HEK293 (cell line): ENCODE measurements around the gene THAP4.

Experiments used
- CTCF ChIA-PET: fragments of 350-600 bp; formaldehyde crosslinking; extraction: SDS; loops from one replicate; lab custom pipeline; 2021; ENCODE audit warnings: antibody characterized with exemption; lab: Yijun Ruan, JAX
- POLR2A ChIA-PET: fragments of 300-600 bp; formaldehyde crosslinking; extraction: SDS; loops from one replicate; lab custom pipeline; 2020; ENCODE audit warnings: antibody characterized with exemption, inconsistent platforms; lab: Yijun Ruan, JAX
- H3K27ac ChIP-seq: fragments of 200-500 bp; sonication (Bioruptor generic); 2 replicates; pipeline ENCODE4 v1.5.1; 2014; ENCODE audit warnings: low read depth, low read length, control low read depth, inconsistent platforms; ENCODE audit errors: extremely low read depth
- H3K36me3 ChIP-seq, 2 experiments: fragments of 200-500 bp in 1 of 2; sonication (Bioruptor generic) in 1 of 2; 1 replicate in 1 of 2; 2 replicates in 1 of 2; pipeline ENCODE4 v1.5.1; 2014 to 2017; ENCODE audit warnings: inconsistent platforms in 2 of 2, low read length in 2 of 2; ENCODE audit not compliant: control insufficient read depth in 2 of 2, insufficient read depth in 1 of 2
- H3K4me1 ChIP-seq: fragments of 200-500 bp; sonication (Bioruptor generic); 2 replicates; pipeline ENCODE4 v1.5.1; 2014; ENCODE audit warnings: mild to moderate bottlenecking, low read length, inconsistent platforms; ENCODE audit not compliant: control insufficient read depth, insufficient read depth
- H3K4me3 ChIP-seq: 2 replicates; pipeline ENCODE4 v1.5.1; 2011; ENCODE audit warnings: low read depth, mild to moderate bottlenecking, control low read depth, low read length, moderate library complexity
- H3K9me3 ChIP-seq: fragments of 200-500 bp; sonication (Bioruptor generic); 2 replicates; pipeline ENCODE4 v1.5.1; 2014; ENCODE audit warnings: low read depth, low read length, inconsistent platforms; ENCODE audit not compliant: control insufficient read depth, insufficient read depth
- EGR2 ChIP-seq: fragments of 450-650 bp; formaldehyde crosslinking; IDR thresholded peaks from 2 replicates; pipeline ENCODE4 v1.5.1; 2016; ENCODE audit warnings: low read depth, missing biosample characterization, missing genetic modification characterization
- GLIS1 ChIP-seq: fragments of 450-650 bp; formaldehyde crosslinking; IDR thresholded peaks from 2 replicates; pipeline ENCODE4 v1.5.1; 2016; ENCODE audit warnings: missing biosample characterization, missing genetic modification characterization
- KLF17 ChIP-seq: fragments of 450-650 bp; formaldehyde crosslinking; IDR thresholded peaks from 2 replicates; pipeline ENCODE4 v1.5.1; 2016; ENCODE audit warnings: missing biosample characterization, missing genetic modification characterization
- PATZ1 ChIP-seq: fragments of 450-650 bp; formaldehyde crosslinking; IDR thresholded peaks from 2 replicates; pipeline ENCODE4 v1.5.1; 2016; ENCODE audit warnings: missing biosample characterization, missing genetic modification characterization
- SP2 ChIP-seq: fragments of 450-650 bp; formaldehyde crosslinking; IDR thresholded peaks from 2 replicates; pipeline ENCODE4 v1.5.1; 2016; ENCODE audit warnings: missing biosample characterization, missing genetic modification characterization
- SP3 ChIP-seq: fragments of 450-650 bp; formaldehyde crosslinking; IDR thresholded peaks from 2 replicates; pipeline ENCODE4 v1.5.1; 2016; ENCODE audit warnings: missing biosample characterization, missing genetic modification characterization
- SP7 ChIP-seq: fragments of 450-650 bp; formaldehyde crosslinking; IDR thresholded peaks from 2 replicates; pipeline ENCODE4 v1.5.1; 2016; ENCODE audit warnings: missing biosample characterization, missing genetic modification characterization
- ZBTB20 ChIP-seq: fragments of 450-650 bp; formaldehyde crosslinking; IDR thresholded peaks from 2 replicates; pipeline ENCODE4 v1.5.1; 2016; ENCODE audit warnings: missing biosample characterization, missing genetic modification characterization
- ZBTB26 ChIP-seq: fragments of 450-650 bp; formaldehyde crosslinking; optimal IDR thresholded peaks from 2 replicates; pipeline ENCODE3; 2016; ENCODE audit warnings: missing biosample characterization, mild to moderate bottlenecking, missing genetic modification characterization
- ZBTB48 ChIP-seq: fragments of 450-650 bp; formaldehyde crosslinking; IDR thresholded peaks from 2 replicates; pipeline ENCODE4 v1.5.1; 2016; ENCODE audit warnings: missing biosample characterization, missing genetic modification characterization
- ZBTB7A ChIP-seq: fragments of 450-650 bp; formaldehyde crosslinking; IDR thresholded peaks from 2 replicates; pipeline ENCODE4 v1.5.1; 2016; ENCODE audit warnings: low read depth, missing biosample characterization, missing genetic modification characterization
- ZBTB8A ChIP-seq: fragments of 450-650 bp; formaldehyde crosslinking; IDR thresholded peaks from 2 replicates; pipeline ENCODE4 v1.5.1; 2016; ENCODE audit warnings: missing biosample characterization, missing genetic modification characterization
- ZFHX2 ChIP-seq: fragments of 450-650 bp; formaldehyde crosslinking; conservative IDR thresholded peaks from 2 replicates; pipeline ENCODE4 v1.5.1; 2016; ENCODE audit warnings: missing biosample characterization, missing genetic modification characterization
- ZNF10 ChIP-seq: fragments of 450-650 bp; formaldehyde crosslinking; IDR thresholded peaks from 2 replicates; pipeline ENCODE4 v1.5.1; 2017; ENCODE audit warnings: missing biosample characterization, missing genetic modification characterization
- ZNF23 ChIP-seq: fragments of 450-650 bp; formaldehyde crosslinking; IDR thresholded peaks from 2 replicates; pipeline ENCODE4 v1.5.1; 2016; ENCODE audit warnings: missing biosample characterization, missing genetic modification characterization, borderline replicate concordance
- ZNF449 ChIP-seq: fragments of 450-650 bp; formaldehyde crosslinking; IDR thresholded peaks from 2 replicates; pipeline ENCODE4 v1.5.1; 2017; ENCODE audit warnings: missing biosample characterization, mild to moderate bottlenecking, missing genetic modification characterization, moderate library complexity
- ZNF549 ChIP-seq: fragments of 450-650 bp; IDR thresholded peaks from 2 replicates; pipeline ENCODE4 v1.5.1; 2018; ENCODE audit warnings: missing biosample characterization, missing genetic modification characterization, mild to moderate bottlenecking, inconsistent platforms, moderate library complexity
- ZNF561 ChIP-seq: fragments of 450-650 bp; IDR thresholded peaks from 2 replicates; pipeline ENCODE4 v1.5.1; 2018; ENCODE audit warnings: missing biosample characterization, missing genetic modification characterization, borderline replicate concordance
- TF ChIP-seq, protein P1 (sequence below): fragments of 450-650 bp; formaldehyde crosslinking; IDR thresholded peaks from 2 replicates; pipeline ENCODE4 v1.5.1; 2016; ENCODE audit warnings: missing biosample characterization, missing genetic modification characterization

THAP4 gene

DNA sequence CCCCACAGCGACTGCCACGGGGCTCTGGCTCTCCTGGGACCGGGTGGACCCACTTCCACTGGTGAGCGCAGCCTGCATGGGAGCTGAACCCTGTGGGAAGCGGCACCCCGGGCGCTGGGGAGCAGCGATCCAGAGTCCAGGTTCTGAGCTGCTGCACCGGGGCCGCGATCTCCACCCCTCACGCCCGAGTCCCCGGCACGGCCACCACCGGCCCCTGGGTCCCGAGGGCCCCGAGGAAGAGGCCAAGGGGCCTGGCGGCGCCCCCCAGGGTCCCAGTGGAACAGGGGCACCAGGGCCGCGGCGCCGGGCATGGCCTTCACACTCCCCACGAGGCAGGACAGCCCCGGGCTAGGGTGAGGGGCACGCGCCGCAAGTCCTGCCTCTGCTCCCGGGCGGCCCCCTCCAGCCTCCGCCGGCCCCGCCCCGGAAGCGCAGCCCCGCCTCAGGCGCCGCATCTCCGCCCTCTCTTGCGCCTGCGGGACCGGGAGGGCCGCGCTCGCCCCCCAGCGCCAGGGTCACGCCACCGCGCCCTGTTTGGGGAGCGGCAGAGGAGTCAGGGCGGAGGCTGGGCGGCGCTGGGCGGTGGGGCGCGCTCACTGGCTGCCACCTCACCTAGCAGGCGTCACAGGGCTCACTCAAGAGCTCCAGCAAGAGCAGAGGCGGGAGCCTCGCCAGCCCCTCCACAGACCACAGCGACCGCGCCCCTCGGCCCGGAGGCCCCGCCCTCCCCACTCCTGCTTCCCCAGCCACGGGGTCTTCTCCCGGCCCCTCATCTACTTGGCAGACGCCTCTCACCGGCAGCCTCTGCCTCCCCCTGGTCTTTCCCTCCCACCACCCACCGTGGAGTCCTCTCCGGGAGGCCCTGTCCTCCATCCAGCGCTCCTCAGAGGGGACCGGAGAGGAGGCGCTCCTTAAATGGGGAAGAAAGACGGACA lies 26.8 kb downstream of the THAP4 start (continued):
- peak; percentile 69 for TF ChIP-seq PATZ1
- TF ChIP-seq, protein P1, sequence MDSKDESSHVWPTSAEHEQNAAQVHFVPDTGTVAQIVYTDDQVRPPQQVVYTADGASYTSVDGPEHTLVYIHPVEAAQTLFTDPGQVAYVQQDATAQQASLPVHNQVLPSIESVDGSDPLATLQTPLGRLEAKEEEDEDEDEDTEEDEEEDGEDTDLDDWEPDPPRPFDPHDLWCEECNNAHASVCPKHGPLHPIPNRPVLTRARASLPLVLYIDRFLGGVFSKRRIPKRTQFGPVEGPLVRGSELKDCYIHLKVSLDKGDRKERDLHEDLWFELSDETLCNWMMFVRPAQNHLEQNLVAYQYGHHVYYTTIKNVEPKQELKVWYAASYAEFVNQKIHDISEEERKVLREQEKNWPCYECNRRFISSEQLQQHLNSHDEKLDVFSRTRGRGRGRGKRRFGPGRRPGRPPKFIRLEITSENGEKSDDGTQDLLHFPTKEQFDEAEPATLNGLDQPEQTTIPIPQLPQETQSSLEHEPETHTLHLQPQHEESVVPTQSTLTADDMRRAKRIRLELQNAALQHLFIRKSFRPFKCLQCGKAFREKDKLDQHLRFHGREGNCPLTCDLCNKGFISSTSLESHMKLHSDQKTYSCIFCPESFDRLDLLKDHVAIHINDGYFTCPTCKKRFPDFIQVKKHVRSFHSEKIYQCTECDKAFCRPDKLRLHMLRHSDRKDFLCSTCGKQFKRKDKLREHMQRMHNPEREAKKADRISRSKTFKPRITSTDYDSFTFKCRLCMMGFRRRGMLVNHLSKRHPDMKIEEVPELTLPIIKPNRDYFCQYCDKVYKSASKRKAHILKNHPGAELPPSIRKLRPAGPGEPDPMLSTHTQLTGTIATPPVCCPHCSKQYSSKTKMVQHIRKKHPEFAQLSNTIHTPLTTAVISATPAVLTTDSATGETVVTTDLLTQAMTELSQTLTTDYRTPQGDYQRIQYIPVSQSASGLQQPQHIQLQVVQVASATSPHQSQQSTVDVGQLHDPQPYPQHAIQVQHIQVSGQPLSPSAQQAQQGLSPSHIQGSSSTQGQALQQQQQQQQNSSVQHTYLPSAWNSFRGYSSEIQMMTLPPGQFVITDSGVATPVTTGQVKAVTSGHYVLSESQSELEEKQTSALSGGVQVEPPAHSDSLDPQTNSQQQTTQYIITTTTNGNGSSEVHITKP (tag by site-specific recombination), result peak; percentile 20; the same call in 1 of the 2 replicates
- peak; percentile 85 for TF ChIP-seq ZBTB26 (tag by site-specific recombination)
- TF ChIP-seq ZBTB48, result 0 out of 2 replicates have a peak, but pooled peaks have one; percentile 25
- TF ChIP-seq ZNF23, result no peak
- TF ChIP-seq ZNF449 (tag by site-specific recombination), result peak; percentile 93
- TF ChIP-seq GLIS1 (tag by site-specific recombination), result peak; percentile 84
- 0 out of 2 replicates have a peak, but pooled peaks have one; percentile 22 for TF ChIP-seq SP7
- 0 out of 2 replicates have a peak, but pooled peaks have one; percentile 19 for TF ChIP-seq ZNF10 (tag by site-specific recombination)
- TF ChIP-seq ZBTB20 (tag by site-specific recombination), result peak; percentile 78
- TF ChIP-seq ZNF561 (tag by site-specific recombination), result peak; percentile 68; the same call in 1 of the 2 replicates
- peak; percentile 98 for TF ChIP-seq ZBTB8A
- peak; percentile 76 for TF ChIP-seq SP3 (tag by site-specific recombination)
- peak; percentile 60 for TF ChIP-seq EGR2

DNA sequence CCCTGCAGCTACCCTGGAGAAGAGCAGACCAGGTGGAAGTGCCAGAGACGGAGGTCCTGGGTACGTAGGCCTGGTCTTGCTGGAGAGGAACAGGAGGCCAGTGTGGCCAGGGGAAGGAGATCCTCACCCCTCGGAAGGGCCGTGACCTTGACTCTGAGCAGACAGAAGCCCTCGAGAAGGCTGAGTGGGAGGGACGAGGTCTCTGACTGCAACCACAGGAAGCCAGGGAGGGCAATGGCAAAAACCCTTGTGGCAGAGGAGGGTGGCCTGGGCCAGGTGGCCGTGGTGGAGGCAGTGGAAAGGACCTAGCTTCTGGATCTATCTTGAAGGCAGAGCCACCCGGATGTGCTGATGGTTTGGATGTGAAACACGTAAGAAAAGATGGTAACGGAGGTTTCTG lies 28.1 kb downstream of the THAP4 start:
- Histone ChIP-seq H3K36me3 (peaks cover 18 to 52% of the 10 kb centered on the region in 2 experiments; a peak in 2 of 3 replicates), H3K9me3 (no peaks in the 10 kb centered on the region), H3K4me3 (no peak overlapping the region), H3K4me1 (peaks cover 5% of the 10 kb centered on the region; the same call in 1 of the 2 replicates), H3K27ac (no peak overlapping the region)
- ChIA-PET POLR2A (no interaction called here), CTCF (interaction anchor here (1.5 kb wide), 1 partner anchor 15 kb away, joined by 3 read pairs; no protein-coding TSS in a partner anchor)
- TF ChIP-seq ZBTB7A, result no peak
- TF ChIP-seq ZFHX2 (tag by site-specific recombination), result no peak
- TF ChIP-seq KLF17 (tag by site-specific recombination), result no peak
- no peak for TF ChIP-seq SP2 (tag by site-specific recombination)
- no peak for TF ChIP-seq EGR2
- no peak for TF ChIP-seq ZNF549 (tag by site-specific recombination)
